ENCODE measurements around the gene GRIK4.

Gene GRIK4

DNA sequence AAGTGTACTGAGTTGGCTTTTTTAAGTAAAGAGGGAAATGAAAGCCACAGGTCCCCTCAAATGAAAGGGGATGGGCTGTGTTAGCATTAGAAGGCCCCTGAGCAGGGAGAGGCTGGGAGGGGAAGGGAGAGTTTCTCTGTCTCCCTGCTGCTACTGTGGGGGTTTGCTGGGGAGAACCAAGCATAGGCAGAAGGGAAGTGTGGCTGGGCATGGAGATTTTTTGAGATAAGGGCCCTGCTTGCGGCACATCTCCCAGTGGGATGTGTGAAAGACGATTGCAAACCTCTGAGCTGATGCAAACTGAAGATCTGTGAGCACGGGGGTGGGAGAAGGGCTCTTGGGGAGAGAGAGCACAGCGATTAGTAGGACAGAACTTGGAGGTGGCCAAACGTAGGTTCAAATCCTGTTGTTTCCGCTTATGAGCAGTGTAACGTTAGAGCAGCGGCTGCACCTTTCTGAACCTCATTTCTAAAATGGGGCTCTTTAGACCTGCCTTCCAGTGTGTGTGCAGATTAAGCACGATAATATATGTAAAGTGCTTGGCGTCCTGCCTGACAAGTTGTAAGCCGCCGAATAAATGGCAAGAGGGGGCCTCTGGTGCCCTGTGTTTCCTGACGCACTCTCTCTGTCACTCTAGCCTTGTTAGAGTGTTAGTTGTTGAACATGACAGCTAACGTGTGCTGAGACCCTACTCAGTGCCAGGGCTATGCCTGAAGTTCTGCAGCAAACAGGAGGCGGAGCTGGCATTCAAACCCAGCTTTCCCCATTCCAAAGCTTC, 122.3 kb downstream of the GRIK4 start:
- Histone ChIP-seq H3K4me1 (ENCODE audit: control insufficient read depth in 2 of 2, insufficient read depth in 2 of 2, low read length in 2 of 2) (no peaks in the 10 kb centered on the region), H3K36me3 (ENCODE audit: control insufficient read depth in 2 of 2, insufficient read depth in 2 of 2, low read length in 2 of 2) (no peaks in the 10 kb centered on the region), H3K9me3 (ENCODE audit: control insufficient read depth in 2 of 2, low read length in 2 of 2) (no peaks in the 10 kb centered on the region), H3K27ac (ENCODE audit: low read depth in 2 of 2, low read length in 2 of 2) (no peak overlapping the region), H3K4me3 (ENCODE audit: low read length in 2 of 2) (no peak overlapping the region), H3K27me3 (ENCODE audit: control insufficient read depth in 2 of 2, insufficient read depth in 2 of 2, low read length in 2 of 2) (peaks cover 0 to 2% of the 10 kb centered on the region in 2 donors), H3K9ac (ENCODE audit: low read depth in 1 of 2, low read length in 2 of 2) (no peak overlapping the region)

- Histone ChIP-seq H3K36me3 (ENCODE audit: control insufficient read depth in 2 of 2, insufficient read depth in 2 of 2, low read length in 2 of 2) (no peaks in the 10 kb centered on the region), H3K4me1 (ENCODE audit: control insufficient read depth in 2 of 2, insufficient read depth in 2 of 2, low read length in 2 of 2) (no peaks in the 10 kb centered on the region), H3K27me3 (ENCODE audit: control insufficient read depth in 2 of 2, insufficient read depth in 2 of 2, low read length in 2 of 2) (peaks cover 0 to 2% of the 10 kb centered on the region in 2 donors), H3K9me3 (ENCODE audit: control insufficient read depth in 2 of 2, low read length in 2 of 2) (no peaks in the 10 kb centered on the region), H3K9ac (ENCODE audit: low read depth in 1 of 2, low read length in 2 of 2) (no peak overlapping the region), H3K4me3 (ENCODE audit: low read length in 2 of 2) (no peak overlapping the region), H3K27ac (ENCODE audit: low read depth in 2 of 2, low read length in 2 of 2) (no peak overlapping the region)
Observed at GRCh38 chr11:120634706-120635105, 123.2 kb downstream of the GRIK4 start.

DNA sequence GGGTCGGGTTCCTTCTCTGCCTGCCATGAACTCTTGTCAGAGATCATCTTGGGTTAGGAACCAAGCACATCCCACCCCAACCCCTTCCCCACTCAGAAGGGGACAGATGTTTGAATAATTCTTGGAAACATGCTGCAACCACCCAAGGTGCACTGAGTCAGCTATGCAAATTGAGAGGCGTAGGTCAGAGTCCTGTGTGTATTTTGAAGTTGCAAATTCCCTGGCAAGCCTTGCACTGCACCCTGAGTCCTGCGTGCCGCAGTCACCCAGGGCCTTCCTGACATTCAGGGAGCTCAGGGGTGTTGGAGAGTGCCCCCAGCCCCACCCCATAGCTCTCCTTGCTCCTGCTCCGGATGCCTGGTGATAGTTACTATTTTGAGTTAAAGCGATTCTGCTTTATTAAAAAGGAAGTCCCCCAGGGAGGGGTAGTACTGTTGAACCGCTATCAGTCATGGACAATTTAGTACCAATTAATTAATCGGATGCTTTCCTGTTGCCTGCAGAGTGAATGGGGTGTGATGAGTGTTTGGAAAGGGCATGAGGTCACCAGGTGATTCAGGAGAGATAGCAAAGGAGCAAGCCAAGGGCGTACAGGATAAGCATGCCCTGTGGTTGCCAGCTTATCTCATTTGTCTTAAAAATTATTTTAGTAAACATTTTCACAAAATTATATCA, 123.7 kb downstream of the GRIK4 start:
- no peaks in the 10 kb centered on the region for H3K4me1 ChIP-seq (ENCODE audit: control insufficient read depth in 2 of 2, insufficient read depth in 2 of 2, low read length in 2 of 2)
- H3K9ac ChIP-seq (ENCODE audit: low read depth in 1 of 2, low read length in 2 of 2) = no peak overlapping the region
- no peaks in the 10 kb centered on the region for H3K9me3 ChIP-seq (ENCODE audit: control insufficient read depth in 2 of 2, low read length in 2 of 2)
- no peak overlapping the region for H3K27ac ChIP-seq (ENCODE audit: low read depth in 2 of 2, low read length in 2 of 2)
- H3K36me3 ChIP-seq (ENCODE audit: control insufficient read depth in 2 of 2, insufficient read depth in 2 of 2, low read length in 2 of 2) = no peaks in the 10 kb centered on the region
- H3K27me3 ChIP-seq (ENCODE audit: control insufficient read depth in 2 of 2, insufficient read depth in 2 of 2, low read length in 2 of 2) = peaks cover 0 to 2% of the 10 kb centered on the region in 2 donors
- no peak overlapping the region for H3K4me3 ChIP-seq (ENCODE audit: low read length in 2 of 2)

DNA sequence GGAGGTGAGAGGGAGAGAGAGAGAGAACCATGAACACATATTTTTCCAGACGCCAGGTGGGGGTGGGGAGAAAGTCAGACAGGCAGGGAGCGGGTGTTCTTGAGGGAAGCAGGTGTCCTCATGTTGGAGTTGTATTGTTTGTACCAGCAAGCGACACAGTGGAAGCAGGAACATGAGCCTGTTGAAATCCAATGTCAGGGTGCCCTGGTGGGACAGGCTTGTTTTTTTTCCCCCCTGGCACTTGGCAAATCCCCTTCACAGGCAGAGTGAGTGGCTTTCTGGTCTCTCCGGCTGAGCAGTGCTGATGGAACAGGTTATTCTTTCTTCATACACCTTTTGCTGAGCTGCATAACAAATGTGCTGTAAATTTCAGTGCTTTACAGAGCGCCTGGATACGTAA, 125.6 kb downstream of the GRIK4 start:
- Histone ChIP-seq H3K4me3 (ENCODE audit: low read length in 2 of 2) (no peak overlapping the region), H3K4me1 (ENCODE audit: control insufficient read depth in 2 of 2, insufficient read depth in 2 of 2, low read length in 2 of 2) (no peaks in the 10 kb centered on the region), H3K27me3 (ENCODE audit: control insufficient read depth in 2 of 2, insufficient read depth in 2 of 2, low read length in 2 of 2) (peaks cover 0 to 2% of the 10 kb centered on the region in 2 donors), H3K9me3 (ENCODE audit: control insufficient read depth in 2 of 2, low read length in 2 of 2) (no peaks in the 10 kb centered on the region), H3K27ac (ENCODE audit: low read depth in 2 of 2, low read length in 2 of 2) (no peak overlapping the region), H3K9ac (ENCODE audit: low read depth in 1 of 2, low read length in 2 of 2) (no peak overlapping the region), H3K36me3 (ENCODE audit: control insufficient read depth in 2 of 2, insufficient read depth in 2 of 2, low read length in 2 of 2) (no peaks in the 10 kb centered on the region)

- Histone ChIP-seq H3K9ac (ENCODE audit: low read depth in 1 of 2, low read length in 2 of 2) (no peak overlapping the region), H3K27me3 (ENCODE audit: control insufficient read depth in 2 of 2, insufficient read depth in 2 of 2, low read length in 2 of 2) (peaks cover 0 to 4% of the 10 kb centered on the region in 2 donors), H3K36me3 (ENCODE audit: control insufficient read depth in 2 of 2, insufficient read depth in 2 of 2, low read length in 2 of 2) (no peaks in the 10 kb centered on the region), H3K4me1 (ENCODE audit: control insufficient read depth in 2 of 2, insufficient read depth in 2 of 2, low read length in 2 of 2) (no peaks in the 10 kb centered on the region), H3K27ac (ENCODE audit: low read depth in 2 of 2, low read length in 2 of 2) (no peak overlapping the region), H3K4me3 (ENCODE audit: low read length in 2 of 2) (no peak overlapping the region), H3K9me3 (ENCODE audit: control insufficient read depth in 2 of 2, low read length in 2 of 2) (no peaks in the 10 kb centered on the region)
Observed at GRCh38 chr11:120642196-120642894, 130.8 kb downstream of the GRIK4 start.

- Histone ChIP-seq H3K4me1 (ENCODE audit: control insufficient read depth in 2 of 2, insufficient read depth in 2 of 2, low read length in 2 of 2) (no peaks in the 10 kb centered on the region), H3K9me3 (ENCODE audit: control insufficient read depth in 2 of 2, low read length in 2 of 2) (no peaks in the 10 kb centered on the region), H3K9ac (ENCODE audit: low read depth in 1 of 2, low read length in 2 of 2) (no peak overlapping the region), H3K27me3 (ENCODE audit: control insufficient read depth in 2 of 2, insufficient read depth in 2 of 2, low read length in 2 of 2) (peaks cover 0 to 4% of the 10 kb centered on the region in 2 donors), H3K27ac (ENCODE audit: low read depth in 2 of 2, low read length in 2 of 2) (no peak overlapping the region), H3K4me3 (ENCODE audit: low read length in 2 of 2) (no peak overlapping the region), H3K36me3 (ENCODE audit: control insufficient read depth in 2 of 2, insufficient read depth in 2 of 2, low read length in 2 of 2) (no peaks in the 10 kb centered on the region)
Observed at GRCh38 chr11:120643284-120643683, 131.7 kb downstream of the GRIK4 start.

GRCh38 chr11:120645639-120646038, 134.1 kb downstream of the GRIK4 start:
- H3K9me3 ChIP-seq (ENCODE audit: control insufficient read depth in 2 of 2, low read length in 2 of 2) = no peaks in the 10 kb centered on the region
- no peak overlapping the region for H3K27ac ChIP-seq (ENCODE audit: low read depth in 2 of 2, low read length in 2 of 2)
- no peaks in the 10 kb centered on the region for H3K36me3 ChIP-seq (ENCODE audit: control insufficient read depth in 2 of 2, insufficient read depth in 2 of 2, low read length in 2 of 2)
- no peaks in the 10 kb centered on the region for H3K4me1 ChIP-seq (ENCODE audit: control insufficient read depth in 2 of 2, insufficient read depth in 2 of 2, low read length in 2 of 2)
- H3K4me3 ChIP-seq (ENCODE audit: low read length in 2 of 2) = no peak overlapping the region
- peaks cover 0 to 4% of the 10 kb centered on the region in 2 donors for H3K27me3 ChIP-seq (ENCODE audit: control insufficient read depth in 2 of 2, insufficient read depth in 2 of 2, low read length in 2 of 2)
- no peak overlapping the region for H3K9ac ChIP-seq (ENCODE audit: low read depth in 1 of 2, low read length in 2 of 2)

GRCh38 chr11:120646206-120646605, 134.7 kb downstream of the GRIK4 start:
- Histone ChIP-seq H3K36me3 (ENCODE audit: control insufficient read depth in 2 of 2, insufficient read depth in 2 of 2, low read length in 2 of 2) (no peaks in the 10 kb centered on the region), H3K4me3 (ENCODE audit: low read length in 2 of 2) (no peak overlapping the region), H3K9me3 (ENCODE audit: control insufficient read depth in 2 of 2, low read length in 2 of 2) (no peaks in the 10 kb centered on the region), H3K27me3 (ENCODE audit: control insufficient read depth in 2 of 2, insufficient read depth in 2 of 2, low read length in 2 of 2) (peaks cover 0 to 4% of the 10 kb centered on the region in 2 donors), H3K27ac (ENCODE audit: low read depth in 2 of 2, low read length in 2 of 2) (no peak overlapping the region), H3K9ac (ENCODE audit: low read depth in 1 of 2, low read length in 2 of 2) (no peak overlapping the region), H3K4me1 (ENCODE audit: control insufficient read depth in 2 of 2, insufficient read depth in 2 of 2, low read length in 2 of 2) (no peaks in the 10 kb centered on the region)

GRCh38 chr11:120647681-120648080, 136.1 kb downstream of the GRIK4 start:
- H3K27ac ChIP-seq (ENCODE audit: low read depth in 2 of 2, low read length in 2 of 2) = no peak overlapping the region
- no peaks in the 10 kb centered on the region for H3K36me3 ChIP-seq (ENCODE audit: control insufficient read depth in 2 of 2, insufficient read depth in 2 of 2, low read length in 2 of 2)
- H3K4me1 ChIP-seq (ENCODE audit: control insufficient read depth in 2 of 2, insufficient read depth in 2 of 2, low read length in 2 of 2) = no peaks in the 10 kb centered on the region
- H3K27me3 ChIP-seq (ENCODE audit: control insufficient read depth in 2 of 2, insufficient read depth in 2 of 2, low read length in 2 of 2) = peaks cover 0 to 4% of the 10 kb centered on the region in 2 donors
- H3K9me3 ChIP-seq (ENCODE audit: control insufficient read depth in 2 of 2, low read length in 2 of 2) = no peaks in the 10 kb centered on the region
- no peak overlapping the region for H3K9ac ChIP-seq (ENCODE audit: low read depth in 1 of 2, low read length in 2 of 2)
- no peak overlapping the region for H3K4me3 ChIP-seq (ENCODE audit: low read length in 2 of 2)

DNA sequence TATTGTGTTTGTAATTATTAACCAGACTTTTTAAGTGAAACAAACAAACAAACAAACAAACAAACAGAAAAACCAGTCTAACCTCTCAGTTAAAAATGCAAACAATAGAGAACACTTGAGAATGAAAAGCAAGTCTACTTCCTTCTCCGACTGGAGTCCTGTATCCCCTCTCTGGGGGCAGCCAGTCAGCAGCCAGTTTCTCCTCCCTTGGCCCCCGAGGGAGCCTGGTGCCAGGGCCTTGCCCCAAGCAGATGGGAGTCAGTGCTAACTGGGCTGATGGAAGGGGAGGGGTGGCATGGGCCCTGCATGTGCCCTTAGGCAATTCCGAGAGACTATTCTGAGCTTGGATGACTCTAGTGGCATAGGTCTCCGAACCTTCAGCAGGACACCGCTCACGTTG, 137.2 kb downstream of the GRIK4 start:
- Histone ChIP-seq H3K4me3 (ENCODE audit: low read length in 2 of 2) (no peak overlapping the region), H3K4me1 (ENCODE audit: control insufficient read depth in 2 of 2, insufficient read depth in 2 of 2, low read length in 2 of 2) (no peaks in the 10 kb centered on the region), H3K27ac (ENCODE audit: low read depth in 2 of 2, low read length in 2 of 2) (no peak overlapping the region), H3K27me3 (ENCODE audit: control insufficient read depth in 2 of 2, insufficient read depth in 2 of 2, low read length in 2 of 2) (peaks cover 0 to 4% of the 10 kb centered on the region in 2 donors), H3K9ac (ENCODE audit: low read depth in 1 of 2, low read length in 2 of 2) (no peak overlapping the region), H3K9me3 (ENCODE audit: control insufficient read depth in 2 of 2, low read length in 2 of 2) (no peaks in the 10 kb centered on the region), H3K36me3 (ENCODE audit: control insufficient read depth in 2 of 2, insufficient read depth in 2 of 2, low read length in 2 of 2) (no peaks in the 10 kb centered on the region)

Measured in mucosa of rectum (tissue), 2 donors.